WTC11 (cell line): ENCODE data around the gene NLGN1. TPM values are rescaled to one million over a fixed set of nuclear protein-coding genes. Genes with fewer than 3 reads are reported as not detected.

Experiments used
- ATAC-seq: fragments of 200-7000 bp; cut with Tn5 transposase; 2 replicates; pipeline ENCODE4 v1.10.0; 2021; ENCODE audit warnings: mild to moderate bottlenecking, moderate library complexity
- CTCF ChIA-PET: fragments of 300-600 bp; sonication (Branson Sonifier 250); formaldehyde crosslinking; loops from one replicate; lab custom pipeline; 2021; ENCODE audit warnings: antibody characterized with exemption; lab: Charles Lee
- POLR2A ChIA-PET: fragments of 350-600 bp; sonication (Branson Sonifier 250); formaldehyde crosslinking; loops from one replicate; lab custom pipeline; 2021; ENCODE audit warnings: antibody characterized with exemption; lab: Charles Lee
- DNase-seq: peaks from one replicate; pipeline ENCODE4 v3.0.0; 2021; ENCODE audit warnings: low spot score
- H3K27ac Mint-ChIP-seq: 2 replicates; pipeline ENCODE4 v1.8.0; 2021; ENCODE audit warnings: mixed read lengths
- H3K27me3 Mint-ChIP-seq: 2 replicates; pipeline ENCODE4 v1.8.0; 2021; ENCODE audit warnings: low read depth, mild to moderate bottlenecking, moderate library complexity, mixed read lengths
- H3K36me3 Mint-ChIP-seq: 2 replicates; pipeline ENCODE4 v1.8.0; 2021; ENCODE audit warnings: mixed read lengths
- H3K4me1 Mint-ChIP-seq: 2 replicates; pipeline ENCODE4 v1.8.0; 2022; ENCODE audit warnings: mixed read lengths
- H3K4me3 Mint-ChIP-seq: 2 replicates; pipeline ENCODE4 v1.8.0; 2021; ENCODE audit warnings: mild to moderate bottlenecking, moderate library complexity, mixed read lengths
- H3K9me3 Mint-ChIP-seq: 2 replicates; pipeline ENCODE4 v1.8.0; 2021; ENCODE audit warnings: mixed read lengths
- AR ChIP-seq: fragments of 250-450 bp; sonication (Bioruptor Pico); IDR thresholded peaks from 2 replicates; pipeline ENCODE4 v1.9.0; 2021; ENCODE audit warnings: mild to moderate bottlenecking
- E2F4 ChIP-seq: sonication (generic); formaldehyde crosslinking; IDR thresholded peaks from 2 replicates; pipeline ENCODE4 v1.8.1; 2022; ENCODE audit warnings: low read depth, mild to moderate bottlenecking, moderate library complexity, missing genetic modification reagents, borderline replicate concordance
- FOXJ3 ChIP-seq: sonication (generic); formaldehyde crosslinking; IDR thresholded peaks from 2 replicates; pipeline ENCODE4 v1.9.0; 2021; ENCODE audit warnings: missing genetic modification reagents, mild to moderate bottlenecking, borderline replicate concordance
- GABPB1 ChIP-seq: sonication (generic); formaldehyde crosslinking; IDR thresholded peaks from 2 replicates; pipeline ENCODE4 v1.8.1; 2023; ENCODE audit warnings: mild to moderate bottlenecking, missing genetic modification reagents
- JAZF1 ChIP-seq: fragments of 250-450 bp; sonication (Bioruptor Pico); IDR thresholded peaks from 2 replicates; pipeline ENCODE4 v1.9.0; 2021; ENCODE audit warnings: moderate library complexity, mild to moderate bottlenecking, inconsistent platforms
- MAX ChIP-seq: sonication (generic); formaldehyde crosslinking; IDR thresholded peaks from 2 replicates; pipeline ENCODE4 v1.8.0; 2022; ENCODE audit warnings: mild to moderate bottlenecking, missing genetic modification reagents
- NFATC4 ChIP-seq: fragments of 250-450 bp; sonication (Bioruptor Pico); IDR thresholded peaks from 2 replicates; pipeline ENCODE4 v1.9.0; 2021; ENCODE audit warnings: mild to moderate bottlenecking
- NFE2L1 ChIP-seq: sonication (generic); formaldehyde crosslinking; IDR thresholded peaks from 2 replicates; pipeline ENCODE4 v1.8.1; 2023; ENCODE audit warnings: missing genetic modification reagents
- PREB ChIP-seq: sonication (generic); formaldehyde crosslinking; IDR thresholded peaks from 2 replicates; pipeline ENCODE4 v1.8.1; 2022; ENCODE audit warnings: mild to moderate bottlenecking, missing genetic modification reagents, moderate library complexity, borderline replicate concordance
- SMAD4 ChIP-seq: sonication (generic); formaldehyde crosslinking; IDR thresholded peaks from 2 replicates; pipeline ENCODE4 v1.8.0; 2022; ENCODE audit warnings: mild to moderate bottlenecking, missing genetic modification reagents
- ZNF396 ChIP-seq: fragments of 250-450 bp; sonication (Bioruptor Pico); IDR thresholded peaks from 2 replicates; pipeline ENCODE4 v1.8.0; 2021; ENCODE audit warnings: mild to moderate bottlenecking, moderate library complexity, borderline replicate concordance
- ZNF671 ChIP-seq: fragments of 250-450 bp; sonication (Bioruptor Pico); IDR thresholded peaks from 2 replicates; pipeline ENCODE4 v1.8.0; 2021; ENCODE audit warnings: mild to moderate bottlenecking
- ZSCAN18 ChIP-seq: fragments of 250-450 bp; sonication (Bioruptor Pico); IDR thresholded peaks from 2 replicates; pipeline ENCODE4 v2.1.2; 2022; ENCODE audit warnings: mild to moderate bottlenecking, moderate library complexity
- total RNA-seq: library from RNA; stranded (reverse); gene quantifications from 3 replicates; pipeline ENCODE4 v1.2.3, GENCODE V29; 2021

The NLGN1 gene
- total RNA-seq, 1 experiment from 2014 or later, result 12.4 TPM

GRCh38 chr3:173938159-173938558 is 540.6 kb downstream of the NLGN1 start:
- TF ChIP-seq ZNF396 (CRISPR knock-in tag) (no peak), NFE2L1 (CRISPR knock-in tag) (peak; percentile 85; the same call in 1 of the 2 replicates), MAX (CRISPR knock-in tag) (no peak)
- Mint-ChIP-seq H3K27ac (no peak overlapping the region), H3K36me3 (no peaks in the 10 kb centered on the region), H3K9me3 (no peaks in the 10 kb centered on the region), H3K4me3 (no peak overlapping the region), H3K4me1 (peaks cover 14% of the 10 kb centered on the region), H3K27me3 (no peaks in the 10 kb centered on the region)
- ChIA-PET CTCF (interaction anchor here (0.6 kb wide), 1 partner anchor 216 kb away, joined by 4 read pairs; no protein-coding TSS in a partner anchor), POLR2A (no interaction called here)
- DNase-seq (no peak), ATAC-seq (no peak)

- TF ChIP-seq JAZF1 (no peak), E2F4 (no peak), SMAD4 (CRISPR knock-in tag) (no peak), NFATC4 (CRISPR knock-in tag) (no peak), PREB (no peak), ZNF671 (no peak), ZSCAN18 (CRISPR knock-in tag) (no peak)
- ChIA-PET POLR2A (no interaction called here), CTCF (no interaction called here)
- H3K27me3 Mint-ChIP-seq, result no peaks in the 10 kb centered on the region
- H3K36me3 Mint-ChIP-seq, result no peaks in the 10 kb centered on the region
- no peak for ATAC-seq
- peak overlapping the region; percentile 74 for H3K27ac Mint-ChIP-seq
- peaks cover 14% of the 10 kb centered on the region for H3K4me1 Mint-ChIP-seq
- no peak overlapping the region for H3K4me3 Mint-ChIP-seq
- no peak for DNase-seq
- H3K9me3 Mint-ChIP-seq, result no peaks in the 10 kb centered on the region
Measured at GRCh38 chr3:173938616-173939015, 541.1 kb downstream of the NLGN1 start.

GRCh38 chr3:173939331-173939730 is 541.8 kb downstream of the NLGN1 start:
- H3K27ac Mint-ChIP-seq, result no peak overlapping the region

More at GRCh38 chr3:173939331-173939730, 541.8 kb downstream of the NLGN1 start:
- peaks cover 15% of the 10 kb centered on the region for H3K4me1 Mint-ChIP-seq
- H3K4me3 Mint-ChIP-seq, result no peak overlapping the region
- CTCF ChIA-PET, result no interaction called here
- TF ChIP-seq AR (no peak), GABPB1 (CRISPR knock-in tag) (no peak), FOXJ3 (CRISPR knock-in tag) (no peak), MAX (CRISPR knock-in tag) (no peak)
- POLR2A ChIA-PET, result no interaction called here
- H3K9me3 Mint-ChIP-seq, result no peaks in the 10 kb centered on the region
- ATAC-seq, result no peak
- no peaks in the 10 kb centered on the region for H3K36me3 Mint-ChIP-seq
- no peaks in the 10 kb centered on the region for H3K27me3 Mint-ChIP-seq
- DNase-seq, result no peak
